Prostate gland (tissue), 2 donors: ENCODE results near the gene GH1.

Source experiments
- POLR2AphosphoS5 ChIP-seq: sonication (generic); formaldehyde crosslinking; IDR thresholded peaks from one replicate; pipeline ENCODE4 v1.6.1; 2017; ENCODE audit warnings: antibody characterized with exemption
- TF ChIP-seq, protein P1 (sequence below), 4 experiments: fragments of 200-600 bp in 2 of 4; fragments of 450-650 bp in 2 of 4; sonication (generic) in 2 of 4; IDR thresholded peaks; 1 replicate in 3 of 4; 2 replicates in 1 of 4; pipeline ENCODE4 v1.5.1; 2016 to 2019; ENCODE audit warnings: antibody characterized with exemption in 4 of 4, mild to moderate bottlenecking in 2 of 4, moderate library complexity in 2 of 4

DNA sequence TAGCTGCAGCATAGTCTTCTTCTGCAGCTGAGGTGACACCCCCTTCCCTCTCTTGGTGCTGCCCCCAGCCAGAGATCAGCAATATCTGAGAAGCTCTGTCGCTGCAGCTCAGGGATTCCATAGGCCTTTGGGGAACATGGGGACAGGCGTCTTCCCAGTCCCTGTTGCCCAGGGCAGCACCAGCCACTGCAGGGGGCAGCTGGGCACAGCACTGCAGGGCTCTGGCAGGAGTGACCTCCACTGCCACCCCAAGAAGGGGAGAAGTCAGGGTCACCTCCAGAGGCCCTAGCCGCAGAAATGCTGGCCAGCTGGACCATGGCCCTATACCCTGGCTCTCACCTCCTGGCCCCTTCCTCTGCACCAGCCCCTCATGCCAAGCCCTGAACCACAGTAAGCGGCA lies 37.2 kb upstream of the GH1 start:
- TF ChIP-seq, protein P1, sequence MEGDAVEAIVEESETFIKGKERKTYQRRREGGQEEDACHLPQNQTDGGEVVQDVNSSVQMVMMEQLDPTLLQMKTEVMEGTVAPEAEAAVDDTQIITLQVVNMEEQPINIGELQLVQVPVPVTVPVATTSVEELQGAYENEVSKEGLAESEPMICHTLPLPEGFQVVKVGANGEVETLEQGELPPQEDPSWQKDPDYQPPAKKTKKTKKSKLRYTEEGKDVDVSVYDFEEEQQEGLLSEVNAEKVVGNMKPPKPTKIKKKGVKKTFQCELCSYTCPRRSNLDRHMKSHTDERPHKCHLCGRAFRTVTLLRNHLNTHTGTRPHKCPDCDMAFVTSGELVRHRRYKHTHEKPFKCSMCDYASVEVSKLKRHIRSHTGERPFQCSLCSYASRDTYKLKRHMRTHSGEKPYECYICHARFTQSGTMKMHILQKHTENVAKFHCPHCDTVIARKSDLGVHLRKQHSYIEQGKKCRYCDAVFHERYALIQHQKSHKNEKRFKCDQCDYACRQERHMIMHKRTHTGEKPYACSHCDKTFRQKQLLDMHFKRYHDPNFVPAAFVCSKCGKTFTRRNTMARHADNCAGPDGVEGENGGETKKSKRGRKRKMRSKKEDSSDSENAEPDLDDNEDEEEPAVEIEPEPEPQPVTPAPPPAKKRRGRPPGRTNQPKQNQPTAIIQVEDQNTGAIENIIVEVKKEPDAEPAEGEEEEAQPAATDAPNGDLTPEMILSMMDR (IDR thresholded peaks at IDR 0.05) = no peak
- no peak for TF ChIP-seq POLR2AphosphoS5
